Measurements from ENCODE around the gene GCLC.

DNA sequence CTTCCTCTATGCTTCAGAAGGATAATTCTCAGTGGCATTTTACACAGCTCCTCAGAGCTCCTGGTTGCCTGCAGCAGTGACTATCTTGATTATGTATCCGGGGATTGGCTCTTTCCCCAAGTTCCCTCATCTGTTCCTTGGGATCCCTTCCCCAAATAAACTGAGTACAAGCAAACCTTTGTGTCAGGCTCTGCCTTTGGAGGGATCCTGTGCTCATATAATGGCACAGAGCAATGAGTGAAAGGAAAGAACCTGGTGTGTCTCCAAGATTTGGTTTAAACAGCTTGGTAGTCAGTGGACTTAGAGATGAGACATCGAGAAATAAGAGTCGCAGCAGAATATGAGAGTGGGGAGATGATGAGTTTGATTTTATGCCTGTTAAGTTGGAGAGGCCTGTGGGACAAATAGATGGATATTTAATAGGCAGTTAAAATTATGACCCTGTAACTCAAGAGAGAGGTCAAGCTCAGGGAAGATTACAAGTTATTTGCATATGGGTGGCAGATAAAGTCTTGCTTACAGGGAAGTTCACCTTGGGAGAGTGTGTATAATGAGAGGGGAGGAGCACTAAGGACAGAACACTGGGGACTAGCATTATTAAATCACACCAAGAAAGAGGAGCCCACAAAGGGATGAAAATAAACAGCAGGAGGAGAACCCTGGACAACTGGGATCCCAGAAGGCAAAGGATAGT, 44.1 kb upstream of the GCLC start:
- TF ChIP-seq, protein P1, sequence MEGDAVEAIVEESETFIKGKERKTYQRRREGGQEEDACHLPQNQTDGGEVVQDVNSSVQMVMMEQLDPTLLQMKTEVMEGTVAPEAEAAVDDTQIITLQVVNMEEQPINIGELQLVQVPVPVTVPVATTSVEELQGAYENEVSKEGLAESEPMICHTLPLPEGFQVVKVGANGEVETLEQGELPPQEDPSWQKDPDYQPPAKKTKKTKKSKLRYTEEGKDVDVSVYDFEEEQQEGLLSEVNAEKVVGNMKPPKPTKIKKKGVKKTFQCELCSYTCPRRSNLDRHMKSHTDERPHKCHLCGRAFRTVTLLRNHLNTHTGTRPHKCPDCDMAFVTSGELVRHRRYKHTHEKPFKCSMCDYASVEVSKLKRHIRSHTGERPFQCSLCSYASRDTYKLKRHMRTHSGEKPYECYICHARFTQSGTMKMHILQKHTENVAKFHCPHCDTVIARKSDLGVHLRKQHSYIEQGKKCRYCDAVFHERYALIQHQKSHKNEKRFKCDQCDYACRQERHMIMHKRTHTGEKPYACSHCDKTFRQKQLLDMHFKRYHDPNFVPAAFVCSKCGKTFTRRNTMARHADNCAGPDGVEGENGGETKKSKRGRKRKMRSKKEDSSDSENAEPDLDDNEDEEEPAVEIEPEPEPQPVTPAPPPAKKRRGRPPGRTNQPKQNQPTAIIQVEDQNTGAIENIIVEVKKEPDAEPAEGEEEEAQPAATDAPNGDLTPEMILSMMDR (IDR thresholded peaks at IDR 0.05), result no peak
- TF ChIP-seq POLR2AphosphoS5 (IDR thresholded peaks at IDR 0.05) (no peak), POLR2A (IDR thresholded peaks at IDR 0.05) (no peak)
